ENCODE data around the gene SBF2.

SBF2 gene

GRCh38 chr11:10243896-10244575 lies 50.0 kb downstream of the SBF2 start:
- no peak for DNase-seq
- Histone ChIP-seq H3F3A (ENCODE audit: insufficient read depth, low read length) (no peaks in the 10 kb centered on the region), H3K9me3 (replicated peaks; ENCODE audit: insufficient read depth, low read length) (no peaks in the 10 kb centered on the region), H3K9me2 (replicated peaks; ENCODE audit: insufficient read depth, low read length) (no peaks in the 10 kb centered on the region), H3K9ac (ENCODE audit: low read length) (no peak overlapping the region), H3K27ac (ENCODE audit: low read length) (no peak overlapping the region), H3K36me3 (replicated peaks; ENCODE audit: insufficient read depth, low read length) (no peaks in the 10 kb centered on the region), H4K20me1 (ENCODE audit: insufficient read depth, low read length) (no peaks in the 10 kb centered on the region), H3K4me2 (ENCODE audit: low read depth, low read length) (no peak overlapping the region), H3K4me3 (ENCODE audit: low read length) (no peak overlapping the region), H3K4me1 (ENCODE audit: low read length) (no peaks in the 10 kb centered on the region), H2AFZ (ENCODE audit: low read length) (no peak overlapping the region), H3K27me3 (replicated peaks; ENCODE audit: insufficient read depth, low read length) (no peaks in the 10 kb centered on the region), H3K79me2 (ENCODE audit: low read length) (0 out of 2 replicates have a peak, but pooled peaks cover 3% of the 10 kb centered on the region)
- TF ChIP-seq EZH2 (optimal IDR thresholded peaks at IDR 0.05; ENCODE audit: low read depth, low read length) (no peak), EZH2phosphoT487 (IDR thresholded peaks at IDR 0.05; ENCODE audit: low read length) (no peak), CTCF (IDR thresholded peaks at IDR 0.05; ENCODE audit: low read length) (no peak)

- Histone ChIP-seq H3K79me2 (ENCODE audit: low read length) (0 out of 2 replicates have a peak, but pooled peaks cover 1% of the 10 kb centered on the region), H4K20me1 (ENCODE audit: insufficient read depth, low read length) (no peaks in the 10 kb centered on the region), H3K36me3 (replicated peaks; ENCODE audit: insufficient read depth, low read length) (no peaks in the 10 kb centered on the region), H3K9me2 (replicated peaks; ENCODE audit: insufficient read depth, low read length) (no peaks in the 10 kb centered on the region), H3K27ac (ENCODE audit: low read length) (no peak overlapping the region), H3F3A (ENCODE audit: insufficient read depth, low read length) (no peaks in the 10 kb centered on the region), H3K4me1 (ENCODE audit: low read length) (no peaks in the 10 kb centered on the region), H3K4me3 (ENCODE audit: low read length) (no peak overlapping the region), H3K4me2 (ENCODE audit: low read depth, low read length) (no peak overlapping the region), H2AFZ (ENCODE audit: low read length) (no peak overlapping the region), H3K27me3 (replicated peaks; ENCODE audit: insufficient read depth, low read length) (no peaks in the 10 kb centered on the region), H3K9ac (ENCODE audit: low read length) (no peak overlapping the region), H3K9me3 (replicated peaks; ENCODE audit: insufficient read depth, low read length) (no peaks in the 10 kb centered on the region)
- no peak for TF ChIP-seq EZH2phosphoT487 (IDR thresholded peaks at IDR 0.05; ENCODE audit: low read length)
- no peak for TF ChIP-seq EZH2 (optimal IDR thresholded peaks at IDR 0.05; ENCODE audit: low read depth, low read length)
- no peak for TF ChIP-seq CTCF (IDR thresholded peaks at IDR 0.05; ENCODE audit: low read length)
- DNase-seq = no peak
Observed at GRCh38 chr11:10236840-10237239, 57.2 kb downstream of the SBF2 start.

GRCh38 chr11:10233581-10233980 lies 60.4 kb downstream of the SBF2 start:
- DNase-seq = no peak
- Histone ChIP-seq H3K4me3 (ENCODE audit: low read length) (no peak overlapping the region), H3K79me2 (ENCODE audit: low read length) (no peaks in the 10 kb centered on the region), H3K9me2 (replicated peaks; ENCODE audit: insufficient read depth, low read length) (no peaks in the 10 kb centered on the region), H2AFZ (ENCODE audit: low read length) (no peak overlapping the region), H3F3A (ENCODE audit: insufficient read depth, low read length) (no peaks in the 10 kb centered on the region), H3K4me2 (ENCODE audit: low read depth, low read length) (no peak overlapping the region), H3K27me3 (replicated peaks; ENCODE audit: insufficient read depth, low read length) (no peaks in the 10 kb centered on the region), H3K27ac (ENCODE audit: low read length) (no peak overlapping the region), H3K9me3 (replicated peaks; ENCODE audit: insufficient read depth, low read length) (no peaks in the 10 kb centered on the region), H3K36me3 (replicated peaks; ENCODE audit: insufficient read depth, low read length) (no peaks in the 10 kb centered on the region), H3K9ac (ENCODE audit: low read length) (no peak overlapping the region), H4K20me1 (ENCODE audit: insufficient read depth, low read length) (no peaks in the 10 kb centered on the region), H3K4me1 (ENCODE audit: low read length) (no peaks in the 10 kb centered on the region)
- TF ChIP-seq EZH2 (optimal IDR thresholded peaks at IDR 0.05; ENCODE audit: low read depth, low read length) (no peak), EZH2phosphoT487 (IDR thresholded peaks at IDR 0.05; ENCODE audit: low read length) (no peak), CTCF (IDR thresholded peaks at IDR 0.05; ENCODE audit: low read length) (no peak)
